Hepatocyte (in vitro differentiated cells): ENCODE results near the gene SLC7A8. TPM values are rescaled to one million over a fixed set of nuclear protein-coding genes. Genes with fewer than 3 reads are reported as not detected.

Source experiments
- DNase-seq: peaks from one replicate; pipeline ENCODE4 v3.0.0-alpha.2; 2016; ENCODE audit warnings: low spot score
- H2AFZ ChIP-seq: fragments of 200-600 bp; sonication (generic); 2 replicates; pipeline ENCODE4 v1.6.0; 2016; ENCODE audit warnings: antibody characterized with exemption, mild to moderate bottlenecking
- H3K27ac ChIP-seq: fragments of 200-600 bp; sonication (generic); 2 replicates; pipeline ENCODE4 v1.5.1; 2016; ENCODE audit warnings: mild to moderate bottlenecking
- H3K27me3 ChIP-seq: fragments of 200-600 bp; sonication (generic); 2 replicates; pipeline ENCODE4 v1.6.1; 2016
- H3K36me3 ChIP-seq: fragments of 200-600 bp; sonication (generic); replicated peaks from 2 replicates; pipeline ENCODE4 v1.5.1; 2016; ENCODE audit warnings: low read depth; ENCODE audit not compliant: insufficient read depth
- H3K4me1 ChIP-seq: fragments of 200-600 bp; sonication (generic); 2 replicates; pipeline ENCODE4 v1.5.1; 2016; ENCODE audit warnings: mild to moderate bottlenecking, moderate library complexity; ENCODE audit not compliant: insufficient read depth
- H3K4me2 ChIP-seq: fragments of 200-600 bp; sonication (generic); 2 replicates; pipeline ENCODE4 v1.6.0; 2016
- H3K4me3 ChIP-seq: fragments of 200-600 bp; sonication (generic); 2 replicates; pipeline ENCODE4 v1.5.1; 2016; ENCODE audit warnings: mild to moderate bottlenecking
- H3K79me2 ChIP-seq: fragments of 200-600 bp; sonication (generic); 2 replicates; pipeline ENCODE4 v1.6.0; 2017; ENCODE audit warnings: mild to moderate bottlenecking
- H3K9me2 ChIP-seq: fragments of 200-600 bp; sonication (generic); replicated peaks from 2 replicates; pipeline ENCODE4 v1.6.0; 2017; ENCODE audit warnings: mild to moderate bottlenecking; ENCODE audit not compliant: insufficient read depth
- H3K9me3 ChIP-seq: fragments of 200-600 bp; sonication (generic); 2 replicates; pipeline ENCODE4 v1.5.1; 2016; ENCODE audit warnings: low read depth, mild to moderate bottlenecking
- H4K20me1 ChIP-seq: fragments of 200-600 bp; sonication (generic); 2 replicates; pipeline ENCODE4 v1.6.0; 2016; ENCODE audit warnings: mild to moderate bottlenecking; ENCODE audit not compliant: insufficient read depth, poor library complexity, severe bottlenecking
- CTCF ChIP-seq: fragments of 200-600 bp; sonication (generic); IDR thresholded peaks from 2 replicates; pipeline ENCODE4 v1.5.1; 2016; ENCODE audit warnings: antibody characterized with exemption, mild to moderate bottlenecking; ENCODE audit not compliant: poor library complexity
- EZH2 ChIP-seq: fragments of 200-600 bp; sonication (generic); IDR thresholded peaks from 2 replicates; pipeline ENCODE4 v1.6.1; 2016; ENCODE audit warnings: antibody characterized with exemption, mild to moderate bottlenecking, borderline replicate concordance
- EZH2phosphoT487 ChIP-seq: fragments of 200-600 bp; sonication (generic); IDR thresholded peaks from one replicate; pipeline ENCODE4 v1.6.1; 2018; ENCODE audit warnings: antibody characterized with exemption, mild to moderate bottlenecking, low read depth, moderate library complexity; ENCODE audit not compliant: unreplicated experiment, severe bottlenecking
- WGBS: methylation state at CpG from one replicate; pipeline ENCODE4 v1.1.6; 2016; ENCODE audit warnings: low lambda C conversion rate; ENCODE audit errors: missing lambda C conversion rate; 5-methylcytosine and 5-hydroxymethylcytosine counted together
- polyA plus RNA-seq: library from polyadenylated mRNA; unstranded; fragments of >200 nt; fragmentation: Nextera tagmentation; extraction: Ambion mirVana; gene quantifications from 2 replicates; pipeline ENCODE4 v1.2.1, GENCODE V29; 2016
- total RNA-seq: library from RNA; depleted of rRNA; stranded (reverse); fragments of >200 nt; gene quantifications from 2 replicates; pipeline ENCODE4 v1.2.3, GENCODE V29; 2014

SLC7A8 gene
- total and polyA plus RNA-seq, 2 experiments from 2014 or later: 54.6 to 123 TPM

GRCh38 chr14:23139874-23140273 lies 43.6 kb downstream of the SLC7A8 start:
- no peaks in the 10 kb centered on the region for H4K20me1 ChIP-seq
- H3K27ac ChIP-seq: no peak overlapping the region
- no peaks in the 10 kb centered on the region for H3K36me3 ChIP-seq
- no peaks in the 10 kb centered on the region for H3K79me2 ChIP-seq
- peaks cover 4% of the 10 kb centered on the region for H3K4me1 ChIP-seq
- no peak for TF ChIP-seq CTCF
- no peak for TF ChIP-seq EZH2phosphoT487
- TF ChIP-seq EZH2: no peak
- 91% methylated on average over 2 of the region's 2 CpGs for WGBS
- H3K4me2 ChIP-seq: no peak overlapping the region
- DNase-seq: no peak
- no peak overlapping the region for H2AFZ ChIP-seq
- no peak overlapping the region for H3K4me3 ChIP-seq
- H3K27me3 ChIP-seq: no peaks in the 10 kb centered on the region
- H3K9me2 ChIP-seq: no peaks in the 10 kb centered on the region
- no peaks in the 10 kb centered on the region for H3K9me3 ChIP-seq

GRCh38 chr14:23137813-23138535 lies 45.5 kb downstream of the SLC7A8 start:
- peaks cover 4% of the 10 kb centered on the region for H3K4me1 ChIP-seq
- H4K20me1 ChIP-seq: no peaks in the 10 kb centered on the region
- no peaks in the 10 kb centered on the region for H3K9me2 ChIP-seq
- no peaks in the 10 kb centered on the region for H3K9me3 ChIP-seq
- H3K79me2 ChIP-seq: no peaks in the 10 kb centered on the region
- 80% methylated on average over 6 of the region's 6 CpGs for WGBS
- H3K4me3 ChIP-seq: no peak overlapping the region
- TF ChIP-seq EZH2 (no peak), EZH2phosphoT487 (no peak), CTCF (no peak)
- no peak overlapping the region for H2AFZ ChIP-seq
- H3K27me3 ChIP-seq: no peaks in the 10 kb centered on the region
- no peak for DNase-seq
- H3K4me2 ChIP-seq: no peak overlapping the region
- no peaks in the 10 kb centered on the region for H3K36me3 ChIP-seq
- H3K27ac ChIP-seq: peak overlapping the region; percentile 78

- no peak overlapping the region for H3K4me3 ChIP-seq
- H3K9me3 ChIP-seq: no peaks in the 10 kb centered on the region
- 93% methylated on average over 11 of the region's 11 CpGs for WGBS
- no peaks in the 10 kb centered on the region for H3K27me3 ChIP-seq
- H3K79me2 ChIP-seq: no peaks in the 10 kb centered on the region
- no peak overlapping the region for H3K27ac ChIP-seq
- H4K20me1 ChIP-seq: no peaks in the 10 kb centered on the region
- no peaks in the 10 kb centered on the region for H3K9me2 ChIP-seq
- no peak overlapping the region for H2AFZ ChIP-seq
- DNase-seq: no peak
- H3K4me1 ChIP-seq: peaks cover 4% of the 10 kb centered on the region
- TF ChIP-seq EZH2 (no peak), CTCF (no peak), EZH2phosphoT487 (no peak)
- H3K36me3 ChIP-seq: no peaks in the 10 kb centered on the region
- H3K4me2 ChIP-seq: no peak overlapping the region
These were observed 46.2 kb downstream of the SLC7A8 start for GRCh38 chr14:23137192-23137812.
